Spleen (tissue), 11 donors: ENCODE results near the gene PXT1. TPM values are rescaled to one million over a fixed set of nuclear protein-coding genes. Genes with fewer than 3 reads are reported as not detected.

ENCODE experiments used
- DNase-seq: peaks from one replicate; pipeline ENCODE4 v3.0.0-alpha.2; 2020
- H3K27ac ChIP-seq, 8 donors: fragments of 200-600 bp; sonication (generic) in 7 of 8; 1 replicate in 4 of 8; 2 replicates in 4 of 8; pipeline versions ENCODE4 v1.5.0 to v1.8.0; 2016 to 2021; ENCODE audit warnings: inconsistent platforms in 4 of 8, mild to moderate bottlenecking in 4 of 8, moderate library complexity in 1 of 8
- H3K27me3 ChIP-seq, 7 donors: fragments of 200-600 bp; sonication (generic) in 6 of 7; replicated peaks in 1 of 7; 1 replicate in 4 of 7; 2 replicates in 3 of 7; pipeline versions ENCODE4 v1.5.0 to v1.8.0; 2016 to 2021; ENCODE audit warnings: inconsistent platforms in 3 of 7, mild to moderate bottlenecking in 1 of 7
- H3K36me3 ChIP-seq, 6 donors: fragments of 200-600 bp; sonication (generic) in 5 of 6; 1 replicate in 4 of 6; 2 replicates in 2 of 6; pipeline versions ENCODE4 v1.5.0 to v1.8.0; 2016 to 2021; ENCODE audit warnings: inconsistent platforms in 2 of 6
- H3K4me1 ChIP-seq, 6 donors: fragments of 200-600 bp; sonication (generic) in 5 of 6; 1 replicate in 3 of 6; 2 replicates in 3 of 6; pipeline versions ENCODE4 v1.5.0 to v1.8.0; 2016 to 2021; ENCODE audit warnings: inconsistent platforms in 3 of 6
- H3K4me3 ChIP-seq, 8 donors: fragments of 200-600 bp; sonication (generic) in 7 of 8; 1 replicate in 4 of 8; 2 replicates in 4 of 8; pipeline versions ENCODE4 v1.5.0 to v1.8.0; 2016 to 2021; ENCODE audit warnings: inconsistent platforms in 4 of 8, mild to moderate bottlenecking in 4 of 8, moderate library complexity in 2 of 8
- H3K9me3 ChIP-seq, 8 donors: fragments of 200-600 bp; sonication (generic) in 7 of 8; 1 replicate in 4 of 8; 2 replicates in 4 of 8; pipeline versions ENCODE4 v1.5.0 to v1.8.0; 2016 to 2021; ENCODE audit warnings: inconsistent platforms in 4 of 8
- CTCF ChIP-seq, 11 experiments: fragments of 200-600 bp in 7 of 11; fragments of 450-650 bp in 4 of 11; sonication (generic) in 4 of 11; IDR thresholded peaks in 8 of 11; conservative IDR thresholded peaks in 3 of 11; 1 replicate in 7 of 11; 2 replicates in 4 of 11; pipeline versions ENCODE4 v1.4.0 to v1.8.0; 2016 to 2021; ENCODE audit warnings: antibody characterized with exemption in 11 of 11, inconsistent platforms in 4 of 11, mild to moderate bottlenecking in 1 of 11
- POLR2A ChIP-seq, 3 donors: fragments of 450-650 bp; IDR thresholded peaks; one replicate each; pipeline ENCODE4 v1.5.1; 2017; ENCODE audit warnings: antibody characterized with exemption in 3 of 3, mild to moderate bottlenecking in 1 of 3
- POLR2AphosphoS5 ChIP-seq, 3 donors: sonication (generic); formaldehyde crosslinking; IDR thresholded peaks; one replicate each; pipeline ENCODE4 v1.5.1; 2017; ENCODE audit warnings: antibody characterized with exemption in 3 of 3
- WGBS, 5 donors: extraction: QIAGEN DNeasy Blood & Tissue Kit in 3 of 5; methylation state at CpG; one replicate each; pipeline versions ENCODE4 v1.1.5 to v1.1.7; 2013 to 2018; 5-methylcytosine and 5-hydroxymethylcytosine counted together
- intact Hi-C: fragments of 100-400 bp; cut with DNase I; formaldehyde crosslinking; loops from one replicate; pipeline ENCODE4 v1.15.0; 2023; ENCODE audit warnings: low total_unique reads
- polyA plus RNA-seq, 3 donors: library from polyadenylated mRNA; stranded (reverse); fragments of 200-250 nt; gene quantifications; one replicate each; pipeline ENCODE4 v1.2.1, GENCODE V29; 2013
- small RNA-seq, 4 donors: library from RNA; depleted of rRNA; stranded (forward); fragments of <200 nt; gene quantifications; one replicate each; pipeline ENCODE3, GENCODE V24; 2016
- total RNA-seq, 7 donors: library from RNA; depleted of rRNA in 3 of 7; stranded (reverse); fragments of >200 nt in 3 of 7; fragmentation: NEBNext Ultra II Directional in 4 of 7; extraction: Animal tissue kit (Norgen Biotek cat#: 25700) in 4 of 7; gene quantifications; one replicate each; pipeline versions ENCODE4 v1.1.0 to v1.2.1, GENCODE V29; 2016 to 2021
- donor health status: healthy with polysubstance abuse.
- donor health status: DM: no; HTN: no; CAD: no; lungs with moderate emphysema.
- donor health status: DM: no; HTN: no; CAD: no.
- donor health status: Bipolar disorder and iron deficiency.
- donor health status: healthy.
- donor health status: DM: no; HTN: no; CAD: no.
- donor health status: DM: yes; HTN: yes; CAD: no.

The PXT1 gene
- total and polyA plus RNA-seq, 10 donors, result 0.49 TPM; not detected in 9

- DNase-seq, result no peak
- Histone ChIP-seq H3K36me3 (no peaks in the 10 kb centered on the region), H3K9me3 (no peaks in the 10 kb centered on the region), H3K27me3 (peaks cover 0 to 31% (median 4%) of the 10 kb centered on the region in 7 donors), H3K27ac (no peak overlapping the region), H3K4me1 (peaks cover under 1 to 19% (median 11%) of the 10 kb centered on the region in 6 donors), H3K4me3 (no peak overlapping the region)
- 85 to 89% (median 88%) methylated on average over 13 of the region's 13 CpGs for WGBS, 5 donors
- intact Hi-C loops, result no loop called here
- TF ChIP-seq POLR2AphosphoS5 (IDR thresholded peaks at IDR 0.05) (no peak), POLR2A (IDR thresholded peaks at IDR 0.05) (no peak), CTCF (IDR thresholded peaks at IDR 0.05 in 8 of 11, conservative IDR thresholded peaks at IDR 0.05 in 3 of 11) (no peak)
Measured at GRCh38 chr6:36345681-36346466, 96.8 kb downstream of the PXT1 start.

- no peak for TF ChIP-seq POLR2A (IDR thresholded peaks at IDR 0.05)
- no peak for TF ChIP-seq POLR2AphosphoS5 (IDR thresholded peaks at IDR 0.05)
- no peak for TF ChIP-seq CTCF (IDR thresholded peaks at IDR 0.05 in 8 of 11, conservative IDR thresholded peaks at IDR 0.05 in 3 of 11)
- intact Hi-C loops, result no loop called here
- H3K9me3 ChIP-seq, result no peaks in the 10 kb centered on the region
- H3K27ac ChIP-seq, result no peak overlapping the region
- peaks cover 3 to 12% (median 9%) of the 10 kb centered on the region in 6 donors for H3K4me1 ChIP-seq
- DNase-seq, result no peak
- 65 to 84% (median 69%) methylated on average over 5 of the region's 5 CpGs for WGBS, 5 donors
- H3K4me3 ChIP-seq, result no peak overlapping the region
- no peaks in the 10 kb centered on the region for H3K36me3 ChIP-seq
- H3K27me3 ChIP-seq, result peaks cover 0 to 45% (median 6%) of the 10 kb centered on the region in 7 donors
Measured at GRCh38 chr6:36343109-36343680, 99.5 kb downstream of the PXT1 start.

GRCh38 chr6:36340618-36341454 is 101.8 kb downstream of the PXT1 start:
- 19 to 26% (median 21%) methylated on average over 31 to 36 of the region's 36 CpGs for WGBS, 5 donors
- H3K4me1 ChIP-seq, result peaks cover 3 to 23% (median 9%) of the 10 kb centered on the region in 6 donors
- H3K36me3 ChIP-seq, result no peaks in the 10 kb centered on the region
- H3K27me3 ChIP-seq, result peaks cover 0 to 42% (median 11%) of the 10 kb centered on the region in 7 donors
- intact Hi-C loops, result no loop called here
- peak overlapping the region in 1 of 8 donors; percentile 34 for H3K27ac ChIP-seq
- peak; percentile 94 for DNase-seq
- H3K9me3 ChIP-seq, result no peaks in the 10 kb centered on the region
- H3K4me3 ChIP-seq, result peak overlapping the region in 1 of 8 donors; percentile 41
- no peak for TF ChIP-seq POLR2A (IDR thresholded peaks at IDR 0.05)
- peak; percentile 19 to 47 (median 29) for TF ChIP-seq POLR2AphosphoS5 (IDR thresholded peaks at IDR 0.05)
- TF ChIP-seq CTCF (IDR thresholded peaks at IDR 0.05 in 8 of 11, conservative IDR thresholded peaks at IDR 0.05 in 3 of 11), result peak; percentile 65 to 99 (median 95)

Small RNAs within 50 kb of the gene (small RNA-seq; reads per million reads assigned to genes)
- gene RN7SL502P, result 0 reads per million in 4 donors

Other genes with a start within 250 kb of the PXT1 start
- gene BRPF3, start 246.1 kb downstream of the PXT1 start, total RNA-seq, result 10 to 100 TPM; 30.8 to 42.7 (median 33.0) TPM
- 1 to 10 TPM; 2.4 to 7.5 (median 3.2) TPM for gene BRPF3, start 246.1 kb downstream of the PXT1 start, polyA plus RNA-seq
- 1 to 10 TPM in 5 of 7 donors, under 1 TPM in 2; 0.52 to 3.7 (median 1.1) TPM for gene PNPLA1, start 172.8 kb downstream of the PXT1 start, total RNA-seq
- under 1 TPM; 0.05 to 0.38 (median 0.13) TPM for gene PNPLA1, start 172.8 kb downstream of the PXT1 start, polyA plus RNA-seq
- gene BNIP5, start 106.0 kb downstream of the PXT1 start, total RNA-seq, result not detected
- under 1 TPM in 1 of 3 donors, not detected in 2; 0.05 TPM for gene BNIP5, start 106.0 kb downstream of the PXT1 start, polyA plus RNA-seq
- gene ETV7, start 55.2 kb downstream of the PXT1 start, total RNA-seq, result 1 to 10 TPM in 6 of 7 donors, under 1 TPM in 1; 0.51 to 3.2 (median 1.9) TPM
- gene ETV7, start 55.2 kb downstream of the PXT1 start, polyA plus RNA-seq, result 1 to 10 TPM; 1.6 to 4.5 (median 2.1) TPM
- 10 to 100 TPM; 45.5 to 65.9 (median 61.9) TPM for gene KCTD20, start 146 bp upstream of the PXT1 start, total RNA-seq
- 10 to 100 TPM; 12.8 to 26.6 (median 14.5) TPM for gene KCTD20, start 146 bp upstream of the PXT1 start, polyA plus RNA-seq
- gene STK38, start 104.6 kb upstream of the PXT1 start, total RNA-seq, result 10 to 100 TPM; 30.5 to 51.8 (median 38.7) TPM
- 10 to 100 TPM; 16.4 to 26.6 (median 19.6) TPM for gene STK38, start 104.6 kb upstream of the PXT1 start, polyA plus RNA-seq
- gene SRSF3, start 151.5 kb upstream of the PXT1 start, total RNA-seq, result 100 to 1,000 TPM in 6 of 7 donors, 10 to 100 TPM in 1; 93.8 to 271 (median 215) TPM
- gene SRSF3, start 151.5 kb upstream of the PXT1 start, polyA plus RNA-seq, result 100 to 1,000 TPM; 121 to 224 (median 173) TPM
- 10 to 100 TPM; 26.5 to 58.5 (median 32.8) TPM for gene CDKN1A, start 235.9 kb upstream of the PXT1 start, total RNA-seq
- gene CDKN1A, start 235.9 kb upstream of the PXT1 start, polyA plus RNA-seq, result 10 to 100 TPM; 10.7 to 18.4 (median 11.9) TPM